Breast epithelium (tissue), 3 donors: ENCODE results near the gene TOLLIP.

Experiments used
- POLR2A ChIP-seq: fragments of 450-650 bp; IDR thresholded peaks from one replicate; pipeline ENCODE4 v1.6.1; 2016; ENCODE audit warnings: antibody characterized with exemption, mild to moderate bottlenecking, moderate library complexity
- POLR2AphosphoS5 ChIP-seq, 3 donors: sonication (generic); formaldehyde crosslinking; IDR thresholded peaks; one replicate each; pipeline ENCODE4 v1.6.1; 2017; ENCODE audit warnings: antibody characterized with exemption in 3 of 3

- TF ChIP-seq POLR2AphosphoS5 (IDR thresholded peaks at IDR 0.05) (no peak), POLR2A (no peak)
Observed at GRCh38 chr11:1300569-1301187, 8.8 kb downstream of the TOLLIP start.
